Measurements from ENCODE around the gene STK32C.

GRCh38 chr10:132300582-132300981 lies 7.2 kb downstream of the STK32C start:
- TF ChIP-seq, protein P1, sequence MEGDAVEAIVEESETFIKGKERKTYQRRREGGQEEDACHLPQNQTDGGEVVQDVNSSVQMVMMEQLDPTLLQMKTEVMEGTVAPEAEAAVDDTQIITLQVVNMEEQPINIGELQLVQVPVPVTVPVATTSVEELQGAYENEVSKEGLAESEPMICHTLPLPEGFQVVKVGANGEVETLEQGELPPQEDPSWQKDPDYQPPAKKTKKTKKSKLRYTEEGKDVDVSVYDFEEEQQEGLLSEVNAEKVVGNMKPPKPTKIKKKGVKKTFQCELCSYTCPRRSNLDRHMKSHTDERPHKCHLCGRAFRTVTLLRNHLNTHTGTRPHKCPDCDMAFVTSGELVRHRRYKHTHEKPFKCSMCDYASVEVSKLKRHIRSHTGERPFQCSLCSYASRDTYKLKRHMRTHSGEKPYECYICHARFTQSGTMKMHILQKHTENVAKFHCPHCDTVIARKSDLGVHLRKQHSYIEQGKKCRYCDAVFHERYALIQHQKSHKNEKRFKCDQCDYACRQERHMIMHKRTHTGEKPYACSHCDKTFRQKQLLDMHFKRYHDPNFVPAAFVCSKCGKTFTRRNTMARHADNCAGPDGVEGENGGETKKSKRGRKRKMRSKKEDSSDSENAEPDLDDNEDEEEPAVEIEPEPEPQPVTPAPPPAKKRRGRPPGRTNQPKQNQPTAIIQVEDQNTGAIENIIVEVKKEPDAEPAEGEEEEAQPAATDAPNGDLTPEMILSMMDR (IDR thresholded peaks at IDR 0.05) = no peak
- no peak for TF ChIP-seq EZH2 (IDR thresholded peaks at IDR 0.05)
- TF ChIP-seq EZH2phosphoT487 (IDR thresholded peaks at IDR 0.05) = no peak

Measured in neural progenitor cell (in vitro differentiated cells).